GM19467 (cell line): Measurements from ENCODE around the gene SLC39A11.

Experiments
- ATAC-seq: cut with Tn5 transposase; IDR thresholded peaks from one replicate; pipeline ENCODE4 v1.9.1; 2021; ENCODE audit warnings: mild to moderate bottlenecking, moderate library complexity; ENCODE audit not compliant: unreplicated experiment

Gene SLC39A11

GRCh38 chr17:72884066-72884465, 208.4 kb downstream of the SLC39A11 start:
- ATAC-seq = no peak

DNA sequence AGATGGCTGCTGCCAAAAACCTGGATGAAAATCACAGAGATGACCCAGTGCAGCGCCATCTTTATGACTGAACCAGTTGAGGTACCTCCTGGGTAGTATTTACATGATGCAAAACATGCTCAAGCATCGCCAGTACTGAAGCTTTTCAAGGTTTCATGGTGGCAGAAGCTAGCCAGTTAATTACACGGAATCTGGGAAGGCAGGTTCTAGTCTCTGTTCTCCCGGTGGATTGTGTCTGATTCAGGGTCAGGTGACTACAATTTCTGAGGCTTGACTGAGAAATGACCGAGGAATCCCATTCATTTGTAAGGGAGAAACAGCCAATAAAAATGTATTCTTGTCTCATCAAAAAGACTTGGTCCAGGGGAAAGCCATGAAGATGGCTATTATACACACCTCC, 209.1 kb downstream of the SLC39A11 start:
- ATAC-seq = no peak

DNA sequence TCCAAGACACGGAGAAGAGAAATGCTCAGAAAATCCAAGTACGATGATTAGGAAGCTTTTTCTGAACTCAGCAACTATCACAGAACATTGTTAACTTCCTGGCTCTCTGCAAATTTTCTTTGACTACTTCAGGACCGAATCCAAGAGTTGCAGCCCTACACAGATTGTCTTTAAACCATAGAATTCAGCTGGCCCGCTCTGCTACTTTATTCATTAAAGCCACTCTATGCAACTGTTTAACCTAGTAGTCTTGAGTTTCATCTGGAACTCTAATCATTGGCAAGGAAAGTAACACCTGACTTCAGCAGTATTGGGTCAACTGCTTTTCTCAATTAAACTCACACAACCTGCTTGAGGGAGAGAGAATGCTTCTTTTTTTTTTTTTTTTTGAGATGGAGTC, 210.1 kb downstream of the SLC39A11 start:
- no peak for ATAC-seq

DNA sequence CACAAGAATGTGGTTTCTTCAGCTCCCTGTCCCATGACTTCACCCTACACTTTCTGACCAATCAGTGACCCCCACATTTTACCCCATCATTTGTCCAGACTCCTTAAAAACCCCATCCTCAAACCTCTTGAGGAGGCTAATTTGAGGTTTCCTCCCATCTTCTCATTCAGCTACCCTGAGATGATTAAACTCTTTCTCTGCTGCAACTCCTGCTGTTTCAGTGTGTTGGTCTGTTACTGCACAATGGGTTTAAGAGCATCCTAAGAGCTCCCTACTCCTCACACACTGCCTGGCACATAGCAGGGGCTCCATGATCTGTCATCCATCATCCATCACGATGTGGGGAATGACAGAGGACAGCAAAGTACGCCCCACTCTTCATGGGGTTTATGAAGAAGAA, 212.6 kb downstream of the SLC39A11 start:
- no peak for ATAC-seq

GRCh38 chr17:72878975-72879660, 213.4 kb downstream of the SLC39A11 start:
- no peak for ATAC-seq

DNA sequence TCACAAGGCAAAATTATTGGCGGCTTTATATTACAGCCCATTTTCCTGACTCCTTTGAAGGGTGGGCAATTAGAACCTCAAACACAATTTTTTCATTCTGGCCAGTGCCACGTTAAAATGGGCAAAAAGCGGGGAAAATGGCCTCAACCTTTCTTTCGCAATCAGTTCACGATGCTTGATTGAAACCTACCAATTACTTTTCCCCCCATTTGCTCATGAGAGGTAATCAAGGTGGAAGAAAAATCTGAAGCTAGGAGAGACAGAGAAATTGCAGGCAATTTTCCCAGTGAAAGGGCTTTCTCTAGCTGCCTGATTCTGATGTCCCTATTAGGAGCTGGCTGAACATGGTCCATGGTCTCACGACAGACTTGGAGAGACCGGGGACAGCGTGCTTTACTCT, 215.1 kb downstream of the SLC39A11 start:
- ATAC-seq = no peak

DNA sequence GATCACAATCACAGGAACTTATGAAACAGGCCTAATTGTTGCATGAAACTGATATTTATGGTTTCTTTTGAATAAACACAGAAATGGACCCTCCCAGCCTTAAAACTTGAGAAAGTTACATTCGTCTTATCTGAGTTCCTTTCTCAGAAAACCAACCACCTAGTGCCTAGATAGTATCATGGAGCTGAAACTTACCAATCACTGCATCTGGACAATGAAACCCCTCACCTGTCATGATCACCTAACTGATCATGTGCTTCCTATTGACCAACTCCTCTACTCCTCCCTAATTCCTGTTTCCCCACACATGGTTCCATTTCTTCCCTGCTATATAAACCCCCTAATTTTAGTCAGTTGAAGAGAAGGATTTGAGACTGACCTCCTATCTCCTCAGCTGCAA, 216.1 kb downstream of the SLC39A11 start:
- no peak for ATAC-seq

DNA sequence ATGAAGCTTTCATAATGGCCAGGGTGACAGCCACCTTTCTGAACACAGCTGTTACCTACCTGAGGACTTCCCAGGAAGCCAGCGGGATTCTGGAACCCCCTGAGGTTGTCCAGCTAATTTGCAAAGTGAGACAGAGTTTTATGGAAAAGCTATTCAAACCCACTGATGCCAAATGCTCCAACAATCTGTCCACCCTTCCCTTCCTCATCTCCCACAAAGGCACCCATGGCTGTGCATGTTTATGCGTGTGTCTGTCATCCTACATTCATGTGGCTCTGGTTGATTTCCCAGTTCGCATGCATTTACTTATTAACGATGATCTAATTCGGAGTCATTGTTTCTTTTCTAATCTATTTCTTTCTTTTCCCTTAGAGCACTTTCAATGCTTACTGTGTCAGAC, 217.1 kb downstream of the SLC39A11 start:
- ATAC-seq = no peak

DNA sequence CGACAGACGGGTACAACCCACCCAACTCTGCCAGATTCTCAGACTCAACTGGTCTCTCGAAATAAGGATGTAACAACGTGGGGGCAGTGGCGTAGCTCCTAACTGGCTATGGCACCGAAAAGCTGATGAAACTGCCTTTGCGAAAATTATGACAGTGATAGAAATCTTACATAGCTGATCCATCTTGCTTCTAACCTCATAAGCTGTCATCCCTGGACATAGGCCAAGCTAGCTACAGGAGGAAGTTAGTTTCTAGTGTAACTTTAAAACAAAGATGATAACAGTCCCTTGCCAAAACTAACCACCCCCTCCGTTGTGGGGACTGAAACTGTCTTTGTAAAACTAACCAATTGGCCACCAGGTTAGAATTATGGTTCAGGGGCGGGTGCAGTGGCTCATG, 220.1 kb downstream of the SLC39A11 start:
- ATAC-seq = no peak

GRCh38 chr17:72870367-72870985, 222.0 kb downstream of the SLC39A11 start:
- ATAC-seq = no peak

DNA sequence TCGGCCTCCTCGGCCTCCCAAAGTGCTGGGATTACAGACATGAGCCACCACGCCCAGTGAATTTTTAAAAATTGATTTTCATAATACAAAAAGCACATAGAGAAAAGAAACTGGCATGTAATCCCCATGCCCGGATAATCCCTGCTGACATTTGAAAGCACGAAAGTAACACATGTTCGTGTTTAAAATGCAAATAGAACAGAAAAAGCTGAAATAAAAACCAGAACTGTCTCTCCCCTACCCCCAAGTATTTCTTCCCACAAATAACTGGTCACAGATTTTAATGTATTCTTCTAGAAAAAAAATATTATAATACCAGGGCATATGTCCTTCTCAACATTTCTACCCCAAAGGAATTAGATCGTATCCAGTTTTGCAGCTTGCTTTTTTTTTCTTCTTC, 222.9 kb downstream of the SLC39A11 start:
- no peak for ATAC-seq

GRCh38 chr17:72865954-72866353, 226.5 kb downstream of the SLC39A11 start:
- ATAC-seq = no peak

DNA sequence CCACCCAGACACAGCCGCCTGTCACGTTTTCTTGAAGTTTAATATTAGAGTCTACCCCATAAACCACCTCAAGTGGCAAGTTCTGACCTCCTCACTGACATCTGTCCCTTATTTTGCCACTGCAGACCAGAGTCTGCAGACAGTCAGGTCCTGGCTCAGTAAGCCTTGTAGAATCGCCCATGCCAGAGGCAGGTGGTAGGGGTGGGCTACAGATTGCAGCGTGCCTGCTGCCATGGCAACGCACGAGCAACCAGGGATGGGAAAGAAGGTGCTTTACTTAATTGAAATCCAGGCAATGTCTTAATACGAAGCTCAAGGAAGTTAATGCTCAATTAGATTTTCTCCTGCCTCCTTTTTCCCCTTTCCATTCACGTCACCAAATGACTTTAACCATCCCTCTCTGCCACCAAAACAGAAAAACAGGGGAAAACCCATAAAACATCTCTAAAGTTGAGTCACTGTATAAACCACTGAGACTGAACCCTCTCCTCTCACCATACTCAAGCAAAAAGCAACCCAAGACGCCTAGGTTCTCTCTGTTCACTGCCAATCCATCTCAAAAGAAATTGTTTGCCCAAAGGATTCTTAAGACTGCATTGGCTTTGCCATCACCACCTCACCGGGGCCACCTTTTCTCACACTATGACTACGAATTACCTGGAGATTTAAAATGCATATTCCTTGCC, 228.8 kb downstream of the SLC39A11 start:
- ATAC-seq = no peak

GRCh38 chr17:72862276-72862999, 230.1 kb downstream of the SLC39A11 start:
- ATAC-seq = no peak

DNA sequence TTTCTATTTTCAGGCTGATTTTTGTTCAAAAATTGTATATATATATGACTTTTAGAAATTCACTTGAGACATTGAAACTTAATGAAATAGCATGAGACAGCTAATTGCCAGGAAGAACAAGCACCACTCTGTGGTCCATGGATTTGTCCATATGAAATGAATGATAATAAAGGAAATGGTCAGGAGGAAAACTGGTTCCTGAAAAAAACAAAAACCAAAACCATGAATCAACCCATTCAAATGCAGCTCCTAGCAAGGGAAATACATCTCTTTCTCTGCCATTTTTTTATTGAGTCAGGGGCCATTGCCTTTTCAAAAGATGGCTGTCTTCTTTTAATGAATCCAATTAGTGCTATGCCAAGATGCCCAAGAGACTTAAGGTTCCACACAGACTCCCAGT, 230.7 kb downstream of the SLC39A11 start:
- no peak for ATAC-seq

DNA sequence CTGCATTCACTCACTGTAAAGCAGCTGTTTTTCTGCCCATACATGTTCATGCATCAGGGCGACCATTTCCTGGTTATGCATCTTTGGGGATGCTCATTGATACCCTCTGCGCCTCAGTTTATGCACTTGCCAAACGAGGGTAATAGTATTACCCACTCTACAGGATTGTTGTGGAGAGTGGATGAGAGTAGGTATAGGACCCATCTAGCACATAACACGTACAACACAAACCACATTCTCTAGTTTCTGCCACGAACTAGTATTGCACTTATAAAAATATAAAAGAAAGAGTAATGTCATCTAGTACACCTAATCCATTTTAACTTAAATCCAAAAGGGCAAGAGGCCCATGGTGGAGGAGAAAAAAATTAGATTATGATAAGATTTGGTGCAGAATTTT, 231.7 kb downstream of the SLC39A11 start:
- ATAC-seq = no peak

GRCh38 chr17:72858826-72859495, 233.5 kb downstream of the SLC39A11 start:
- no peak for ATAC-seq

DNA sequence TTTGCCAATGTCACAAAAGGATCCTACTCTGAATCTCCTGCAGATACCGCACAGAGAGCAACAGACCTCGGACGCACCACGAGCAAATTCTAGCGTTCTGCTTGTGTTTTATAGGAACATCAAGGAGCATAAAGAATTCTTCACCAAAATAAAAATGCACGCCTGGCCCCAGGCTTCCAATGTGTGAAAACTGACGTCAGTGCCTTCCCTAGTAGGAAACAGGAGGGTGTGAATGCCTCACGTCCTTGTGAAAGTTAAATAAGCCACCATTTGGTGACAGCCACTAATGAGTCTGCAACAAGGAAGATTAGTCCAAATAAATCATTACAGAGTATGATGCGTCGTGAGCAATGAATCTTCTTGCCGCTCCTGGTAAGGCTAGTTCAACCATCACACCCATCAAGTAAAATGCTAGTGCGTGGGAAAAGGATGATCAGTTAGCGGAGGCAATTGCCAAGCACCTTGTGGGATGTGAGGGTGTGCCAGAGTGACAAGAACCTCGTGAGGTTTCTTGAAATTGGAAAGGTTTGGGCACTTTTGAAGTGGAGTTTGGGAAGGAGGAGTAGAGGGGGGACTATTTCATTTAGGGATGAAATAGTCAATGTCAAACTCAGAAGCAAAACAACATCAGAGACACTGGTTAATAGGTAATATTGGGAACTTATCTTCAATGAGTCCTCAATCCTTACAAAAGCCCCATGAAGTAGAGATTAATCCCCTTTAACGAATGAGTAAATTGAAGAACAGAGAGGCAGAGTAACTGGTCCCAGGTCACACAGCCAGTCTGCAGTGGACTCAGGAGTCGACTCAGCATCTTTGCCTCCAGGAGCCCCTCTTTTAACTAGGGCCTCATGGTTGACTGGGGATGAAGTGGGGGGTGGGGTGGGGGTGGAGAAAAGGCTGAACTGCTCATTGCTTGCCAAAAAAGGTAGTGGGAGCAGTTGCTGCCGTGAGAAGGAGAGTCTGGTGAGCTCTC, 238.8 kb downstream of the SLC39A11 start:
- no peak for ATAC-seq

DNA sequence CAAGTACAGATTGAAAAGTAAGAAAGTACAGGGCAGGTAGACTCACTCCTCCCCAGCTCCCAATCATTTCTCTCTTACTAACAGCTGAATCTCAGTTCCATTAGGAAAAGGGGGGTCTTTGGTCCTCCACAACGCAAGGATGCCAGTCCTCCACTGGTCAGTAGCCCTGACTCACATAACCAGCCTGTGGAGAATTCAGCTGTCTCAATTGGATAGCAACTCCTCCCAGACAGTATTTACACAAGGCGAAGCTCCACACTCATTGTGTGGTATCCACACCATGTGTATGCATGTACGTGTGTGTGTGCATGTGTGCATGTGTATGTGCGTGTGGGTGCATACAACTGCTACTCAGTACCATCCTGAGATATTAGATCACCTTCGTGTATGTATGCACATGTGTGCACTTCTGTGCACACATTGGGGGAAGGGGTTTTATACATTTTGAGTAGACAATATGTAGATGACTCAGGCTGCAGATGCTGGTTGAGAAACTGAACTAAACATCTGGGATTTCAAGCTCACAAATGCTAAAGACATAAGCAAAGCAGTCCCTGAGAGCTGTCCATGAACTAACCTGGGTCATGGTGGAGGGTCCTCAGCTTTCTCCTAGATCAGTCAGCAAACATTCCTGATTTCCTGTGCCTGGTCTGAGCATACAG, 240.1 kb downstream of the SLC39A11 start:
- no peak for ATAC-seq
